ENCODE measurements around the gene ACTG1.

The ACTG1 gene

GRCh38 chr17:81509207-81509971 is 3.2 kb downstream of the ACTG1 start:
- DNase-seq (ENCODE audit: extremely low spot score), result no peak
- ChIA-PET CTCF (interaction anchor here (0.6 kb wide), 1 partner anchor 34 kb away, joined by 5 read pairs; no protein-coding TSS in a partner anchor), POLR2A (interaction anchor here (0.7 to 2.6 kb wide), 7 partner anchors 9 to 112 kb away, joined by 3 to 16 read pairs (median 6); no protein-coding TSS in a partner anchor)
- TF ChIP-seq BHLHE40 (IDR thresholded peaks at IDR 0.05; ENCODE audit: borderline replicate concordance) (no peak), L3MBTL2 (conservative IDR thresholded peaks at IDR 0.05) (peak; percentile 16), FOXM1 (IDR thresholded peaks at IDR 0.05; ENCODE audit: borderline replicate concordance) (no peak), NFRKB (IDR thresholded peaks at IDR 0.05) (no peak), ARNT (IDR thresholded peaks at IDR 0.05) (no peak), PKNOX1 (IDR thresholded peaks at IDR 0.05) (no peak)

DNA sequence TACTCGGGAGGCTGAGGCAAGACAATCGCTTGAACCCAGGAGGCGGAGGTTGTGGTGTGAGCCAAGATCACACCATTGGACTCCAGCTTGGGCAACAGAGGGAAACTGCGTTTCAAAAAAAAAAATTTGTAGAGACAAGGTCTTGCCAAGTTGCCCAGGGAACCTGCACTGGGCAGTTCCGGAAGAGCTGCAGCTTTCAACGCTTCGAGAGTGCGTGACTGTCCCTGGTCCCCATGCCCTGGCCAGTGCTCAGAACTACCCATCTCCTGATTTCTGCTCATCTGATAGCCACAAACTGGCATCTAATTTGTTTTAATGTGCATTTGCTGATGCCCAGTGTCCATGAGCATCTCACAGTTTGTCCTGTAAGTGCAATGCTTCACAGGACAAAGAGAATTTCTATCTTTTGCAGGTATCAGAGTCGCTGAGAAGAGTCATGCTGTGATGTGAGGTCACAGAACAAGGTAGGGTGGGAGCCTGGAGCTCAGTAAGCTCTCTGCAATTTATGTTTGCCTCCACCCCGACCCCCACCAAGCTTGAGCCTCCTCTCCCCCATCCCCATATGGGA is 3.9 kb downstream of the ACTG1 start:
- no peak for DNase-seq (ENCODE audit: extremely low spot score)
- ChIA-PET POLR2A (interaction anchor here (0.7 to 2.6 kb wide), 9 partner anchors 8 to 111 kb away, joined by 3 to 16 read pairs (median 6); no protein-coding TSS in a partner anchor), CTCF (interaction anchor here (0.6 kb wide), 1 partner anchor 35 kb away, joined by 5 read pairs; no protein-coding TSS in a partner anchor)
- no peak for TF ChIP-seq FOXM1 (IDR thresholded peaks at IDR 0.05; ENCODE audit: borderline replicate concordance)
- peak; percentile 12; the same call in 1 of the 2 replicates for TF ChIP-seq ELF4 (IDR thresholded peaks at IDR 0.05)
- peak; percentile 53; the same call in 1 of the 2 replicates for TF ChIP-seq NFRKB (IDR thresholded peaks at IDR 0.05)
- 0 out of 2 replicates have a peak, but pooled peaks have one; percentile 12 for TF ChIP-seq L3MBTL2 (conservative IDR thresholded peaks at IDR 0.05)

- DNase-seq (ENCODE audit: extremely low spot score), result no peak
- ChIA-PET POLR2A (no interaction called here), CTCF (no interaction called here)
- TF ChIP-seq CTBP1 (IDR thresholded peaks at IDR 0.05; ENCODE audit: borderline replicate concordance) (no peak), FOXM1 (IDR thresholded peaks at IDR 0.05; ENCODE audit: borderline replicate concordance) (no peak), FOXK2 (IDR thresholded peaks at IDR 0.05) (no peak), FOXA1 (IDR thresholded peaks at IDR 0.05) (no peak), PKNOX1 (IDR thresholded peaks at IDR 0.05) (no peak), LEF1 (IDR thresholded peaks at IDR 0.05; ENCODE audit: borderline replicate concordance) (no peak), SUZ12 (IDR thresholded peaks at IDR 0.05) (no peak), BHLHE40 (IDR thresholded peaks at IDR 0.05; ENCODE audit: borderline replicate concordance) (no peak), ZNF384 (IDR thresholded peaks at IDR 0.05) (no peak), L3MBTL2 (conservative IDR thresholded peaks at IDR 0.05) (no peak), TARDBP (IDR thresholded peaks at IDR 0.05) (no peak)
Measured at GRCh38 chr17:81503619-81504018, 9.0 kb downstream of the ACTG1 start.

- TF ChIP-seq BHLHE40 (IDR thresholded peaks at IDR 0.05; ENCODE audit: borderline replicate concordance) (no peak), FOXK2 (IDR thresholded peaks at IDR 0.05) (no peak), L3MBTL2 (conservative IDR thresholded peaks at IDR 0.05) (no peak), FOXM1 (IDR thresholded peaks at IDR 0.05; ENCODE audit: borderline replicate concordance) (no peak), CTBP1 (IDR thresholded peaks at IDR 0.05; ENCODE audit: borderline replicate concordance) (no peak), SP1 (IDR thresholded peaks at IDR 0.05) (no peak), TARDBP (IDR thresholded peaks at IDR 0.05) (no peak), ZNF384 (IDR thresholded peaks at IDR 0.05) (no peak), LEF1 (IDR thresholded peaks at IDR 0.05; ENCODE audit: borderline replicate concordance) (no peak), HDGF (IDR thresholded peaks at IDR 0.05; ENCODE audit: borderline replicate concordance) (no peak)
- CTCF ChIA-PET, result no interaction called here
- DNase-seq (ENCODE audit: extremely low spot score), result no peak
- POLR2A ChIA-PET, result no interaction called here
Measured at GRCh38 chr17:81502471-81503017, 10.1 kb downstream of the ACTG1 start.

GRCh38 chr17:81500047-81500446 is 12.6 kb downstream of the ACTG1 start:
- TF ChIP-seq HDGF (IDR thresholded peaks at IDR 0.05; ENCODE audit: borderline replicate concordance), result no peak
- TF ChIP-seq LEF1 (IDR thresholded peaks at IDR 0.05; ENCODE audit: borderline replicate concordance), result no peak
- POLR2A ChIA-PET, result interaction anchor here (1.1 to 2.2 kb wide), 5 partner anchors 9 to 15 kb away, joined by 3 to 10 read pairs (median 6); partner anchors contain the start of gene ACTG1
- DNase-seq (ENCODE audit: extremely low spot score), result no peak
- CTCF ChIA-PET, result interaction anchor here (0.6 to 1.1 kb wide), 2 partner anchors 15 to 211 kb away, joined by 3 to 7 read pairs; no protein-coding TSS in a partner anchor

GRCh38 chr17:81499601-81499970 is 13.0 kb downstream of the ACTG1 start:
- ChIA-PET POLR2A (interaction anchor here (1.1 to 2.2 kb wide), 6 partner anchors 9 to 16 kb away, joined by 3 to 10 read pairs (median 5); partner anchors contain the start of gene ACTG1), CTCF (interaction anchor here (0.7 to 1.1 kb wide), 2 partner anchors 8 to 15 kb away, joined by 3 to 7 read pairs; no protein-coding TSS in a partner anchor)
- DNase-seq (ENCODE audit: extremely low spot score), result no peak
- TF ChIP-seq CTBP1 (IDR thresholded peaks at IDR 0.05; ENCODE audit: borderline replicate concordance) (no peak), FOXA1 (IDR thresholded peaks at IDR 0.05) (no peak), TARDBP (IDR thresholded peaks at IDR 0.05) (no peak), ZNF384 (IDR thresholded peaks at IDR 0.05) (no peak), ELF4 (IDR thresholded peaks at IDR 0.05) (no peak), PKNOX1 (IDR thresholded peaks at IDR 0.05) (no peak), HDGF (IDR thresholded peaks at IDR 0.05; ENCODE audit: borderline replicate concordance) (no peak), L3MBTL2 (conservative IDR thresholded peaks at IDR 0.05) (no peak), NFRKB (IDR thresholded peaks at IDR 0.05) (no peak), LEF1 (IDR thresholded peaks at IDR 0.05; ENCODE audit: borderline replicate concordance) (no peak), BHLHE40 (IDR thresholded peaks at IDR 0.05; ENCODE audit: borderline replicate concordance) (no peak), SUZ12 (IDR thresholded peaks at IDR 0.05) (no peak), FOXM1 (IDR thresholded peaks at IDR 0.05; ENCODE audit: borderline replicate concordance) (no peak), FOXK2 (IDR thresholded peaks at IDR 0.05) (no peak), SP1 (IDR thresholded peaks at IDR 0.05) (no peak), ARNT (IDR thresholded peaks at IDR 0.05) (no peak)

Data from HEK293T (cell line).